NCI-H446 (cell line): ENCODE results near the gene GCSAML.
"Not testable (repeated sequence)": the region's sequence is repeated elsewhere in the genome, so short reads cannot be mapped to it uniquely, and the experiment has no call there.

ENCODE experiments used
- DNase-seq, 2 experiments: peaks; one replicate each; lab custom pipeline; 2025; lab: John Stamatoyannopoulos, UW

The GCSAML gene

DNA sequence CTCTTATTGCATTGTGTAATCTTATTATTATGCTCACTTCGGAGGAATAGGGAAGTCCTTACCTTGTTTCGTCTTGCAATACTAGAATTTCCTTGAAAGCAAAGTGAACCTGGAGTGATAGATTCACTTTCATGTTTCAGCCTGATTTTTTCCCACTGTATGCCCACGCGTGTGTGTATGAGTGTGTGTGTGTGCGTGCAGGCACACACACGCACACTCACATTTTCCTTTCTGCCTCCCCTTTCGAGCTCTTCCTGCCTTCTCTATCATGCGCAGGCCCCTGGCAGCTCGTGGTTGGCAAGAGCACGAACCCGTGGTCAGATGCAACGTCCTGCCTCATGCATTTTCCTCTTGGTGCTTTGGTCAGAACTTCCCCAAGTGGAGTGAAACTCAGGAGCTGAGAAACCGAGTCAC is at the start of gene GCSAML:
Gene GCSAML, plus strand, starts transcription at position 366 of the 414 bp plus-strand sequence. CDS start 58 bp downstream, outside the sequence.
- DNase-seq: no peak

DNA sequence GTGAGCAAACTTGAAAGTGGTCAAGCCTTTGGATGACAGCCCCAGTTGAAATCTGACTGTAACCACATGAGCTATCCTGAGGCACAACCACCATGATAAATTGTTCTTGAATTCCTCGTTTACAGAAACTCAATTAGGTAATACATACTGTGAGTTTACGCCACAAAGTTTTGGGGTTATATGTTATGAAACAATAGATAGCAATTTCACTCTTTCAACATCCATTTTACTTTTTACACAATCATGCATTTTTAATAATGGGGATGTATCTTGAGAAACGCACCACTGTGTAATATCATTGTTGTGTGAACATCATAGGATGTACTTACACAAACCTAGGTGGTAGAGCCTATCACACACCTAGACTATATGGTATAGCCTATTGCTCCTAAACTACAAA is 48.1 kb upstream of the GCSAML start:
- no peak for DNase-seq

DNA sequence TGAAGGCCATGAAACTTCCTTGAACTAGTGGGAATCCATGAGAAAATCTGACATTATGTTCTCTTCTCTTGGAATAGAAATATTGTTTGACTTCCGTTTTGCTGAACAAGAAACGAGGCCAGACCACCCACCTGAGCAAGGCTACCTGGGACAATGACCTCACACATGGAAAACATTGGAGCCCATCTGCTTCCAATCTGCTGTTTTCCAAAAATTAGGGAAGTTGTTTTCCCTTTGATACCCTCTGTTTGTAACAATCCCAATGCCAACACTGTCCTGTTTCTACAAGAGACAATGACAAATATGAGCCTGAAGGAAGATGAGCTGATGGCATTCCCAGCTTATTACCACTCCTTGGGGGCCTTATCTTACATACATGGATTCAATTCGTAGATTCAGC is 42.1 kb upstream of the GCSAML start:
- no peak for DNase-seq

DNA sequence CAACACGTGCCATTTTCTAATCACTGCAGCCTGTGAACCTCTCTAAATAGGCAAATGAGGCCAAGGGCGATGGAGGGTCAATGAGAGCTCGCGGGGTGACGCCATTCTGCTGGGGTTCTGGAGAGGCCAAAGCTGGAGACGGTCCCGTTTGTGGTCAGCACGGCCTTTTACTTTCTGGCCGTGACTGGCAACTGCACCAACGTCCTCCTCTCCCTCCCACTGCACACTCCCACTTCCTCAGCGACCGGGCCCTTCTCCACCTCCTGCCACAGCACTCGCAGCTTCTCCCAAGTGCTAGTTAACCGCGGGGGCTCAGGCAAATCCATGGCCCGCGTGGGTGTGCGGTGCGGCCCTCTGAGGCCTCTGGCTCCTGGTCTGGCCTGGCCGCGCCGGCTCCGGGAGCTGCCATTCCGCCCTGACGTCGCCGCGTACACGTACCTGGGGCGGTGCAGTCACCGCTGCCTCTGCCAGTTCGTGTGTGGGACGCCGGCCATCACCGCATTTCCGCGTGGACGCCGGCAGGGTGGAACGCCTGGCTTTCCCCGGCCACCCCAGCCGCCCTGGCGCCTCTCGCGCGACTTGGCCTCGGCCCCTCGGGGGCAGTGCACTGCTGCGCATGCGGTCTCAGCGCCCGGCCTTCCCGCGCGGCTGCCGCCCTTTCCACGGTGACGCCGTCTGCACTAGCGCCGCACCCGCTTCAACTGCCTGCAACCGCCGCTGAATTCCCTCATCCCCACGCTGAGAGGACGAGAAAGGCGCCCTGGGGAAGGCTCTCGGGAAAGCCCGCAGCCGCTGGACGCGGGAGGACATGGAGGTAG is 30.9 kb upstream of the GCSAML start:
- DNase-seq: no peak

DNA sequence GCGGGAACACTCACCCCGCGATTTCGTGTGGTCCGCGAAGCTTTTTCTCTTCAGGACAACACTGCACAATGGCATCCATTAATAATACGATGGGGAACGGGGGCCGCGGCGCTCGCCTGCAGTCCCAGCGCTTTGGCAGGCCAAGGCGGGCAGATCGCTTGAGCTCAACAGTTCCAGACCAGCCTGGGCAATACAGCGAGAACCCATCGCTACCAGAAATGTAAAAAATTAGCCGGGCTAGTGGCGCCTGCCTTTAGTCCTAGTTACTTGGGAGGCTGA is 30.4 kb upstream of the GCSAML start:
- DNase-seq: no peak

DNA sequence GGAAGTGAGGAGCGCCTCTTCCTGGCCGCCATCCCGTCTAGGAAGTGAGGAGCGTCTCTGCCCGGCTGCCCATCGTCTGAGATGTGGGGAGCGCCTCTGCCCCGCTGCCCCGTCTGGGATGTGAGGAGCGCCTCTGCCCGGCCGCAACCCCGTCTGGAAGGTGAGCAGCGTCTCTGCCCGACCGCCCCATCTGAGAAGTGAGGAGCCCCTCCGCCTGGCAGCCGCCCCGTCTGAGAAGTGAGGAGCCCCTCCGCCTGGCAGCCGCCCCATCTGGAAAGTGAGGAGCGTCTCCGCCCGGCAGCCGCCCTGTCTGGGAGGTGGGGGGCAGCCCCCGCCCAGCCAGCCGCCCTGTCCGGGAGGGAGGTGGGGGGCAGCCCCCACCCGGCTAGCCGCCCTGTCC is 27.0 kb upstream of the GCSAML start:
- not testable (repeated sequence) for DNase-seq

DNA sequence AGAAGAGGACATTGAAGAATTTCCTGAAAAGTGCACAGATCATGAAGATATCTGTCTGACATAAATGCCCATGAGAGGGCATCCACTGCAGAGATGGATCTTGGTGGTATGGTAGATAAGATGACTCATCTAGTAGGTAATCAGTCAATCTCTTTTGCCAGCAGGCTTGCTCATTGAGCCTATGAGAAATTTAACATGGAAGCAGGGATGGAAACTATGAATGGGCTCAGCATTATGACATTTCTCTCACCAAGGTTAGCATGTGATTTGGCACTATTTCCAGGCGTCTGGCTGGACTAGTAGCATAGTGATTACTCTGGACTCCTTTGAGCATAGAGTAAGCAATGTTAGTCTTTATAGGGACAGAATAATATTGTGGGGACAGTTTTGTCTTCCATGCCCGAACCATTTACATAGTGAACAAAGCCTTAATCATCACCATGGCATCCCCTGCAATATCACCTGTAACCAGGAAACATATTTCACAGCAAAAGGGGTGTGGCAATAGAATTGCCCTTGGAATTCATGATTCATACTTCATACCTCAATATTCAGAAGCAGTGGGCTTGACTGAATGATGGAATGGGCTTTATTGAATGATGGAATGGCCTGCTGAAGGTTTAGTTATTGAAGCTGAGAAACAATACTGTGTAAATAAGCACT is 20.0 kb upstream of the GCSAML start:
- DNase-seq: no peak

DNA sequence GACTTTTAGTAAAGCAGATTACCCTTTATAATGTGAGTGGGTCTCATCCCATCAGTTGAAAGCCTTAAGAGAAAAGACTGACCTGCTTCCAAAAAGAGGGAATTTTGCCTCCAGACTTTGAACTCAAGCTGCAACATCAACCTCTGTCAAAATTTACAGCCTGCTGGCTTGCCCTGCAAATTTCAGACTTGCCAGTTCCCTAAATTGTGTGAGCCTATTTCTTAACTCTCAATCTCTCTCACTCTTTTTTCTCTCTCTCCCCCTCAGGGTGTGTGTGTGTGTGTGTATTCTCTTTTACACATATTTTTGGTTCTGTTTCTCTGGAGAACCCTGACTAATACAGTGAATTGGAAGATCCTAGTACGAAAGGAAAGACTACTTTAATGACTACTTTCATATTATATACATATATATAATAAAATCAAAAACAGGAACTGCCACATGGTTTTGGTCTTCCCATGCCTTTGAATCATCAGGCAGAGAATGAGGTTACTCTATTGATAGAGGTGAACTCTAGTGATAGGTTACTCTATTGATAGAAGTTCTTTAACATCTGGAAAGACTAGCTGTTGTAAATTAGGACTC is 19.1 kb upstream of the GCSAML start:
- DNase-seq: no peak

DNA sequence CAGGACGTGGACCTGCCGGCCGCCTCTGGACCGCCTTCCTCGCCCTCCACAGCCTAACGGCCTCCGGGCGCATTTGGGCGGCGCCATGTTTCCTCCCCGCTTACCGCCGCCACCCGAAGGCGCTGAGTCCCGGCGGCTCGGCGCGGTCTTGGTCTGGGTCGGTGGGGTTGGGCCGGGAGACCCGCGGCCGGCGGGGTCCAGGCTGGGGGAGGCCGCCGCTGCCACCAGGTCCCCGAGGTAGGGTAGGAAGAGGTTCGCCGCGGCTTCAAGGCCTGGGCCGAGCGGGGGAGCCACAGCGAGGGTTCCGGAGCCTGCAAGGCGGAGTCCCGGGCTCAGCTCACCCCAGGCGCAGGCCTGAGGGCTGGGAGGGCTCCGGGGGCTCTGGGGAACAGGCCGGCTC is 18.1 kb upstream of the GCSAML start:
- no peak for DNase-seq

DNA sequence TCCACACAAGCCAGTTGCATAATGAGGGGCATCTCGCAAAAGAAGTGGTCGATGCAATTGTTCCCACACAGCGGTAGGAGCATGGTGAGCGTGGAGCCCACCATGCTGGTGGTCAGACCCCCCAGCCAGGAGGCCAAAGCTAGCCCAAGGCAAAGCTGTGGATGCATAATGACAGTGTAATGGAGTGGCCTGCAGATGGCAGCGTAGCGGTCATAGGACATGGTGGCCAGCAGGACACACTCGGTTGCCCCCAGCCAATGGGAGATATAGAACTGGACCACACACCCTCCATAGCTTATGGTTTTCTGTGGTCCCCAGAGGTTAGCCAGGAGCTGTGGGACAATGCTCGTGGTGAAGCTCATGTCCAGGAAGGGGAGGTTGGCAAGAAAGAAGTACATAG is 17.0 kb upstream of the GCSAML start:
- DNase-seq: no peak

DNA sequence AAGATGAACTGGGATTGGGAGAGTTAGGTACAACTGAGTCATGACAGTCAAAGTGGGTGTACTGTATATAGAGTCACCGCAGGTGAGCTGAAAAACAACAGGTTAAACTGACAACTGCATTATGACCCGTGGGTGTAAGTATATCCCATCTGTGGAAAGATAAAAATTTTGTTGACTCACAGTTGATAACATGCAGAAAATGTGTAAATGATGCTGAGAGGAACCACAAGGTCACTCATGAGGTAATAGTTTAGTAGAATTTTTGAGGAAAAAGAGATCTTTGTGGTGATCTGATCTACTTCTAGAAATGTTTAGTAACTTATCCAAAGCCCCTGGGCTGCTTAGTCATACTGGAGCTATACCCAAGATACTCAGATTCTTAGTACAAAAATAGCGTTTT is 13.5 kb upstream of the GCSAML start:
- DNase-seq: no peak

DNA sequence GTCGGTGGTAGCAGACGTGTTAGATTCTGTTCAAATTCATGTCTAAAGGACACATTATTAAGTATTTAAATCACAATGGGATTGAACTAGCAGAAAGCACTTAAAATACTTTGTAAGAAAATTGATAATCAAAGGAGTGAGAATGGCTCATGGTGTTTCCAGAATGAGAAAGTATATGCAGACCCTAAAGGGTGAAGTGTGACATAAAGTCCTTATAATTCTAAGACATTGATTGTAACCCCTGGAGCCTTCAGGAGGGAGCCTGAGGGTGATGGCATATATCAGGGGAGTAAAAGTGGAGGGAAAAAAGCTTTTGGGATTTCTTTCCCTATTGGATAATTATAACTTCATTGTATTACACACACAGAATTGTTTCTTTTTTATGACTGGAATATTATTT is 12.6 kb upstream of the GCSAML start, which contains the start of gene OR2C3:
Gene OR2C3, minus strand, starts transcription at position 101 of the 400 bp plus-strand sequence. CDS start 3,929 bp downstream, outside the sequence.
- no peak for DNase-seq

DNA sequence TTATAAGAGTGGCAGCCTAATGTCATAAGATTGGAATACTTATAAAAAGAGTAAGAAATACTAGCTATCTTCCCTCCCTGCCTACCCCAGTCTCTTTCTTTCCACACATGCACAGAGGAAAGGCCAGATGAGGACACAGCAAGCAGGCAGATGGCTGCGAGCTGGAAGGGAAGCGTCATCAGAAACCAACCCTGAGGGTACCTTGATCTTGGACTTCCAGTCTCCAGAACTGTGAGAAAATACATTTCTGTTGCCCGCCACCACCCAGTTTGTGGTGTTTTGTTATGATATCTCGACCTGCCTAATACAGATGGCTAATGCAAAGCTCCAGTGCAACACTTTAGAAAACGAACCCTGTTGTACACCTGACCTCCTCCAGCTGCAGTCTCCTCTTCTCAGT is 10.4 kb upstream of the GCSAML start:
- no peak for DNase-seq

DNA sequence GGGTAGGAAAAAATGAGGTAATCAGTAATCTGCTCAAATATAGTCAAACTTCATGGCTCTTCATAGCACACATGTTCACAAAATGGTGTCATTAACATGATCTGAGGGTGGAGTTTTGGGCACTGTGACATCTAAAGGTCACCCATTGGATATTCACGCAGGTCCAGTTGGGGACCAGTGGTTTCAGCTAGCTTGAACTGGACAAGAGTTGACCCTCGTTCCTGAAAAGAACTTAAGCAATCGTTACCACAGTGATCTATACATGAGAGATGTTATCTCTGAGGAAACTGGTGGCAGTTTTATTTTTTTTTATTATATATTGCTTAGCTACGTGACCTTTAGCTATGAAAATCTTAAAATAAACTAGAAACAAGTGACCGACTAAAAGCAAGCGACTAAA is 9.7 kb upstream of the GCSAML start:
- no peak for DNase-seq

DNA sequence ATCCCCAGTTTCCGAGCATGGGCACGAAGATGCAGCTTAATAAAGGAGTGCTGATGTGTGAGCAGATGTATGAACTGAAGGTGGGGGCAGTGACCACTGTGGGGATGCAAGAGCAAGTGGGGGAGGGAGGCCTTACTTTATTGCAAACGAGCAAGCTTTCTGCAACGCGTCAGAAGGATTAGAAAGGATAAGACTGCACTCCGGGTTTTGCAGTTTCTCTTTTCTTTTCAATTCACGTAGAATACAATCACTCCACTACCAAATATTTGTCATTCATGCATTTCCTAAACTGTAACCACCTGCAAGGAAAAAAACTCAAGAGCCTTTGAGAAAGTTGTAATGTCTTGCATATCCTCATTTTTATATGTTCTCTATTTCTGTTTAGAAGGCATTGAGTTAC is 8.4 kb upstream of the GCSAML start:
- no peak for DNase-seq

DNA sequence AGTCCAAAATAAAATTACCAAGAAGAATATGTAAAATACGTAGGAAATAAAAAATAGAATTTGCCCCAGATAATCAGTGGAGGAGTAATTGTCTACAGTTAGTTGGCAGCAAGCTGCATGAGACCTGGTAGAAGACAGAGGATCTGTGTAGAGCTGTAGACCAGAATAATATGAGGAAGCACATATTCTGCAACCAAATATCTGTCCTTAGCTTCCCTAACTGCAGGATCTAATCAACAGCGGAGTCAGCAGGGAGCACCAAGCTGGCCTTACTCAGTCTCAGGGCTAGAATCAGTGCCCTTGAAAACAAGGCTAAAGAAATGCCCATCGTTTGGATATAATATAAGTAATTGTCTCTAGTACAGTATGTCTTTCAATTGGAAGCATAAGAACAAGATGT is 6.1 kb upstream of the GCSAML start:
- DNase-seq: no peak

DNA sequence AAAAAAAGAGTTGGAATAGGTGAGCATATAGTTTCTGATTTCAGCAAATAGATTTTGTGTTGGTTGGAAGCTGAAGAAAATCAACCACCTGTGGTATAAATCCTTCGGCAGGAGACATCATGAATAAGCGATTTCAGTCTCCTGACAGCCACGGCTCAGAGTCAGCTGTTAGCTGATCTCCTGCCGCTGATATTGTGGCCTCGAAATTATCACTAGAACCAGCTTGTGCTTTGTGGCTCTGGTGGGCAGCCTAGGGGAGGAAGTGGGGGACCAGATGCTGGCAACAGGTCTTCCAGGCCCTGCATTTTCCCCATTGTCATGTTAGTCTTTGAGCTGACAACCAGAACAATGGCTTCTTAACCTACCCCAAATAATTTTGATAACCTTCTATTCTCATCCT is 842 bp upstream of the GCSAML start:
- no peak for DNase-seq

DNA sequence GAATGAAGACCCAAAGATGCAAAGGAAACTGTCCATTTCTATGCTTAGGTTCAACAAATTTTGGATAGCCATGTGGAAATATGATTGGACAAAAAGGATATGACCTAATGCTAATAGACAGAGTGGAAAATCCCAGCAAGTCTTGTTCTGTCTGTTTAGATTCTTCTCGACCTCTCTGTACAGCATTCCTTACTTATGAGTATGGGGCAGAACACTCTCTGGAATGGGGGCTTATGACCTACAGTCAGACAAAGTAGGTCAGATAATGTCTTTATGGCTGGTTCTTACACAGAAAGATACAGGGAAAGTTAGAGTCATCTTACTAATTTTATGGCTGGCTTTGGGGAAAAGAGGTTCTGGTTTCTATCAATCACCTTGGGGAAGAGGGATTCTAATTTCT is 2.8 kb downstream of the GCSAML start:
- DNase-seq: no peak

DNA sequence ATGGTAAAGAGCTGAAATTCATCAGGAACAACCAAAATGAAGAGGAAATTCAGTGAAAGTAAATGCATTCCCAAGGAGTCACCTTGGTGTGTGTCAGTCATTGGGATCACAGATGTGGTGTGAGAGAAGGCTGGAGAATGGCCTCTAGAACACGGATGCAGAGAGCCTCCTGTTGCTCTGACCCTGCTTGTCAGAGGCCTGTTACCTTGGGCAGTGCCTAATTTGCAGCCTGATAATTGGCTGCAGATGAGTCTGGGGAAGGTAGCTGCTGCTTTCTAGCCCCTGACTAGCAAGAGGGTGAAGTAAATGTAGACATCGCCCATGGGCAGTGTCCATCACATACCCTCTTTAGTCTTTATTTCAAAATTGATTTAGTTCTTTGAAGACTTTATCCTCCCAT is 3.3 kb downstream of the GCSAML start:
- DNase-seq: no peak

DNA sequence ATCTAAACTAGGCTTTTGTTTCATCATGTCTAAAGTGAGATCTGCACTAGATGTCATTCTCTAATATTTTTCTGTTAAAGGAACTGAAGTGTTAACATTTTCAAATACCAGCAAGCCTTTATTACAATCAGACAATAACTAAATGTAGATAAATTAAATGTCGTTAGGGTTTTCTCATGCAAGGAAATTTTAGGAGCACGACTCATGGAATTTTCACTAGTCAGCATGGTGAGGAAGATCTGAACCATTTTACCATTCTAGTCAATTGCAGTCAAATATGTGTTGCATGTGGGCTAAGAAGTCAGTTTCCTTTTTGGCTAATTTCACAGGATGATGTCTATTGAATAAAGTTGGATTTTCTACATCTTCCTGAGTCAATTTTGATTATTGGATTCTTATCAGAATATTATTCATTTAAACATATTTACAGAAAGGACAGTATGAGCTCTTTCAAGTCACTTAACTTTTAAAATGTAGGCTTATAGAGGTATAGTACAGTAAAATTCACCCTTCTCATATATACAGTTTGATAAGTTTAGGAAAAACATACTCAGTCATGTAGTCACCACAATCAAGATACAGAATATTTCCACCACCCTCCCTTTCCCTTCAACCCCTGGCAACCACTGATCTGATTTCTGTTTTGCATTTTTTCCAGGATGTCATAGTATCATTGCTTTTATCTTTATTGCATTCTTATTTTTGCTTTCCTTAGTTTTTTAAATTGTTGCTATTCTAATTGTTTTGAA is 9.2 kb downstream of the GCSAML start:
- DNase-seq: no peak

DNA sequence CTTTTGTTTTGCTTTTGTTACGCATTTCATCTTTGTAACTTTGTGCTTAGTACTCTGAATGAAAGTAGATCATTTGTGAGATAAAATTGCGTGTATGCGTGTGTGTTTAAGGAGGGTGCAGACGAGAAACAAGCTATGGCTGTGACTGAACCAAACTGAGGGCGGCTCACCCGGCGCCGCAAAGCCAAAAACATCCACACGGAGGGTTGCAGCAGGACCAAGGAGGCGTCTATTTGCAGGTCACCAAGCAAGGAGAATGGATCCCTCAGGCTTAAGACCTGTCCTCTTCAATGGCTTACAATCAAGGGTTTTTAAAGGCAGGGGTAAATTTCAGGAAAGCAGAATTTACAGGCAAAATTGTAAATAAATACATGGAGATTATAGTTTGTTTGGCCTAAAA is 12.8 kb downstream of the GCSAML start:
- DNase-seq: no peak

DNA sequence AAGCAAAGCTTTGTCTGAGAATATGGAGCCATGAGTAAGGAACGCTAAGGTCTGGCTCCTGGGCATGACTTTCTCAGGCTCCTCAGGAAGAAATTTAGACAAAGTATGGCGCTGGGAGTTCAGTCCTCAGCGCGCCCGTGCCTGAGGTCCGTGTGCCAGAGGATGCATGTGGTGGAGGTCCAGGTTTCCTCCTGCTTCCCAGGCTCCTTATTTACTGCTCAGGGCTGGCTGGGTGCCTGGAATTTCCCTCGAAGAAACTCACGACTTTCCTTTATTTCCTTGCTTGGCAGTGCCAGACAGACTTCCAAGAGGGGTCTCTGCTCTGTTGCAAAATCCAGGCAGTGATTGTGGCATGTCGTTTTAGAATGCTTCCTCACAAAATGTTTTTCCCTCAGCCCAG is 13.3 kb downstream of the GCSAML start:
- no peak for DNase-seq

DNA sequence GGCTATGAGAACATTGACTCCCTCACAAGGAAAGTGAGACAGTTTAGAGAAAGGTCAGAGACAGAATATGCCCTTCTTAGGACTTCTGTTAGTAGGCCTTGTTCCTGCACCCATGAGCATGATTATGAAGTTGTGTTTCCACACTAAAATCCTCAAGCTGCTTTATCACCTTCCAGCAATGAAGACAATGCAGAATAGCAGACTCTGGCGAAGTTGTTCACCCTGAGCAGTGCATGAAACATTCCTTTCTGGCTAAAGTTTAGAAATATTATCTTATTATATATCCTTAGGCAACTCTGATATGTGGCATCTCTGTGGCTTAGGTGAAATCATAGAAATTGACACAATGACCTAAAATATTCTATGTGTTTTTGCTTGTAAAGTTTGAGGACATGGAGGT is 25.3 kb downstream of the GCSAML start:
- no peak for DNase-seq
